DMS79 treated with DMSO at 0.1 percent for 48 hours (cell line): Measurements from ENCODE around the gene AFMID.

ENCODE experiments used
- DNase-seq: peaks from one replicate; lab custom pipeline; 2025; lab: John Stamatoyannopoulos, UW

AFMID gene

DNA sequence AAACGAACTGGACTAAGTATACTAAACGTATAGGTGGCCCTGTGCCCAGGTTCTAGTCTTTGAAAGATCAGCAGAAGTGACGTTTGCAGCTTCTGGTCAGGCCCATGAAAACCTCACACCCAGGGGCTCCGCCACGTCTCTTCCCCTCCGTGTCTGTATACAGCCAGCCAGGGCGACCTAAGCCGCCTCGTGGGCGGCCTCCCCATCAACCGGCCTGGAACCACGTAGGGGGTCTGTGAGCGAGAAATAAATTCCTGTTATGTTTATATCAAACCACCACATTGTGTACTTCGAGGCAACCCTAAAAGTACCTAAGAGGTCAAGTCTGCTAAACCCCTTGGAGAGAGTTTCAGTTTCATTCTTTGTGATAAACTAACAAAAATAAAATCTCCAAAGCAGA lies 7.1 kb upstream of the AFMID start:
- no peak for DNase-seq

DNA sequence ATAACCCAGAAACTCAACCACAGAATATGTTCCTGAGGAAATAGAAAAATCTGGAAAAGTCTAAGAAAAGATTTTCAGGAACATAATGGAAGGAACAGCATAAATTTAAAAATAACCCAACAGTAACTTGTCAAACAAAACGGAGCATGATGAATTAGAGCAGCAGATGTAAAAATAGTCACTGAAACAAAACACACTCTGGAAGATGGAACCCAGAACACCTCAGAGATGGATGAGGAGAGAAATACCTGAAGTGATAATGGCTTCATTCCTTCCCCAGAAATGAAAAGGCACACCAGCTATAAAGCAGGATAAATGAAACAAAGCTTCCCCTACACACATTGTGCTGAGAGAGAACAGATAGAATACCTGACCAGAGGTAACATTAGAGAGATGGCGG lies 6.7 kb upstream of the AFMID start:
- DNase-seq: no peak

DNA sequence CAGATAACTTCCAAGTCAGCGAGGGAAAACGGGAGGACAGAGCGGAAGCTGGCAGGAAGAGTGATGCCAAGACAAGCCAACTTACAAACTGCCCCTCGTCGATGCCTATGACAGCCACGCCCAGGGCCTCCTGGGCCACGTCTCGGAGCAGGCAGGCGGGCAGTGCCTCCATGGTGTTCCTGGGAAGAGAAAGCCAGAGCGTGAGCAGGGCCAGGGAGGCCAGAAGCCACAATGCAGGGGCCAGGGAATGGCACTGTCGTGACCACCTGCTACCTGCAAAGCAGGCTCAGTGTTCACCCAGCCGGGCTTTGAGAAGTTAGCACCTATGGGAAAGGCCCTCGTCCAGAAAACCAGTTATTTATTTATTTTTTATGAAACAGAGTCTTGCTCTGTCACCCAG lies 4.7 kb upstream of the AFMID start:
- DNase-seq: no peak

DNA sequence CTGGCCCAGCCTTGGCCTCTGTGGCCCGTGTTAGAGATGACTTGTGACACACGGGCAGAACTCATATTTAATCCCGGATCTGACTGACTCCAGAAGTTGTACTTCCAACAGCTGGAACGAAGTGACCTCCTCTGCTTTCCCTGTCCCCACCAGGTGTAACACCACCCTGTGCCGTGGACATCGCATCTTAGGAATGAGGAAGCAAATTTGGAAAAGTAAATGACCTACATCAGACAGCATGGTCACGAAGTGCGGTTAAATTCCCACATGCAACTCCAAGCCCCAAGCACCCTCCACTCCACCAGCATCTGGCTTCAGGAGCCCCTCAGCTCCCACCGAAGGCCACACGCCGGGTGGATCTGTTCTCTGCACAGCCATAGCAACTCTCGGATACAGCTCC lies 3.2 kb upstream of the AFMID start:
- DNase-seq: no peak

DNA sequence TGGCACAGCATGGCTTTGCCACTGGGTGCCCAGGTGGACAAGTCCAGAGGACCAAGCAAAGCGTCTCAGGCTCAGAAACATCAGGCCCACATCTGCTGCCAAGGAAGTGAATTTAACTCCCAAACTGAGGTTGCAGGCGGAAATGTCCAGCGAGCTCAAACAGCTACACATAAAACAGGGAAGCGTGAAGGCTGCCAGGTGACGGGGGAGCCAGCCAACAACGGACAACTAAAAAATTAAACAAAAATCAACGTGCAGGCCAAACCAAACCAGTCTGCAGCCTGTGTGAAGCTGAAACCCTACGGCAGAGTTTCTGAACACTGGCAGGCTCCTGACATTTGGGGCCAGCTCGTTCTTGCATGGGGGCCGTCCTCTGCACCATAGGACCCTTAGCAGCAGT lies 2.8 kb upstream of the AFMID start:
- DNase-seq: no peak

DNA sequence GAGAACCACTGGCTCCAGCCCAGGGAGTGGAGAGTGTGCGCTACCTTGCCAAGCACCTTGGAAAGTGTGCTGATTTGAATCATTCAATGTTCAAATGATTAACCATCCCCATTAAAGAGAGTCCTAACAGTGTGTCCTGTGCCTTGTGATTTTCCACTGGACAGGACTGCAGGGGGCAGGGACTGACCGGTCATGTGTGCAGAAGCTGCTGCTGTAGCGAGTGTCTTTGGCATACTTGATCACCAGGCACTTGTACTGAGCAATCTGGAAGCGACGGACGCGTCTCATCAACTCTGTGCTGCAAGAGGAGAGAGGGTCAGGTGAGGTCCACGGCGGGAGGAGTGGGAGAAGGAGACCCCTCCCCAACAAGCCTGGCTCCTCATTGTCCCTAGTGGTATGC lies 2.3 kb upstream of the AFMID start:
- no peak for DNase-seq

DNA sequence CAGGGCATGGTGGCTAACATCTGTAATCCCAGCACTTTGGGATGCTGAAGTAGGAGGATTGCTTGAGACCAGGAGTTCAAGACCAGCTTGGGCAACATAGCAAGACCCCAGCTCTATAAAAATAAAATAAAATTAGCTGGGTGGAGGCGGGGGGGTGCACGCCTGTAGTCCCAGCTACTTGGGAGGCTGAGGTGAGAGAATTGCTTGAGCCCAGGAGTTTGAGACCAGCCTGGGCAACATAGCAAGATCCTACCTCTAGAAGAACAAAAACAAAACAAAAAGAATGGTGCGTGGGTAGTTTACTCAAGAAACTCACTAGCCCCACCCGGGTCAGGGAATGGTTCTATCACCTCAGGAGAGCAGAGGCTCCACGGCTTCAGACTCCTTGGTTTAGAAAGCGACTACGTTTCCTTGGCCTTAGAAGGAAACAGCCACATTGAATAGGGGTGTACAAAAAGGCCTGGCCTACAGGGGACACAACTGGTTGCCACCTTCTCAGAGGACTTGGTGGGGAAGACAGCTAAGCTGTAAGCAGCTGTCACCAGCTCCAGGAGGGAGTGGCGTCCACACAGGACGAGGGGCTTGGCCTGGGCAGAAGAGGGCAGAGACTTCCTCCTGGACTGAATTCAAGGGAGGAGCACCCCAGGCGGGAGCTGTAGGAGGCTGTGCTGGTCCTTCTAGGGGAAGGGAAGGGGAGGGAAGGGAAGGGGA lies 1.0 kb upstream of the AFMID start:
- no peak for DNase-seq

DNA sequence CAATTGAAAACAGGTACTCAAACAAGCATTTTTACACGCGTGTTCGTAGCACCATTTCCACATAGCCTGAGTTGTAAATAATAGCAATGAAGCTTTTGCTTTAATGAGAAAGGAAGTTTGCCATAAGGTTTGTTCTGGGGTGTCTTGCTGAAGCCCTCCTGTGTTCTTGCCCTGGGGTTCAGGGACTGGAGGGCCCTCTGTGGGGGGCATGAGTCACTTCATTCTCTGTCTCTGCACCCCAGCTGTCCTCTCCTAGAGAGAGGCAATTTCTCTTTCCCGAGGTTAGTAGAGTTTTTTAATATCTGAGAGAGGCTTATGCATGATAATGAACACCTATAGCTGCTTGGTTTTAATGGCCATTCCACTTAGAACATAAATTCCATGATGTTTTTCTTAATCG lies 9.6 kb downstream of the AFMID start:
- DNase-seq: no peak

DNA sequence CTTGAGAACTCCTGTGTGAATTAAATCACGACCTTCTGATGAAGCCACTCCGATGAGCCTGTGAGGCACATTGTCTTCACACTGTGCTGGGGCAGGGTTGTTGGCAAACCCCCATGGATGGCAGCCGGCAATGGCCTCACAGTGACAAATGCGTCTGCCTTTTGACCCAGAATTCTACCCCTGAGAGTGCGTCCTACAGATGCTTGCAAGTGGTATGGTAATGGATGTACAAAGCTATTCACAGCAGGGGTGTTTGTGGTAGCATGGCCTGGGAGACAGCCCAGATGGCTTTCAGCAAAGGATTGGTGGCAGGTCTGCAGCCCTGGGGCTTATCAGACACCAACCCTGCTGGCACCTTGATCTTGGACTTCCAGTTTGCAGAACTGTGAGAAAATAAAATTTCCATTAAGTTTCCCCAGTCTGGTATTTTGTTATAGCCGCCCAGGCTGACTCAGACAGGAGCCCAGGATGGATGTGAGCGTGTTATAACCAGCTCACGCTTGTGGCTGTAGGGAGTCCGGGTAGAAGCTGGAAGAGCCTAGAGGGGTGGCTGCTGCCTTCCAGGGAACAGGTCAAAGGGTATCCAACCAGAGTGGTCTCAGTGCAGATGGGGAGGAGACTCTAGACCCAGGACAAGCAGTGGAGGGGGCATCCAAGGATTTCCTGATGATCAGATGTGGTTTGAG lies 10.1 kb downstream of the AFMID start:
- DNase-seq: no peak

DNA sequence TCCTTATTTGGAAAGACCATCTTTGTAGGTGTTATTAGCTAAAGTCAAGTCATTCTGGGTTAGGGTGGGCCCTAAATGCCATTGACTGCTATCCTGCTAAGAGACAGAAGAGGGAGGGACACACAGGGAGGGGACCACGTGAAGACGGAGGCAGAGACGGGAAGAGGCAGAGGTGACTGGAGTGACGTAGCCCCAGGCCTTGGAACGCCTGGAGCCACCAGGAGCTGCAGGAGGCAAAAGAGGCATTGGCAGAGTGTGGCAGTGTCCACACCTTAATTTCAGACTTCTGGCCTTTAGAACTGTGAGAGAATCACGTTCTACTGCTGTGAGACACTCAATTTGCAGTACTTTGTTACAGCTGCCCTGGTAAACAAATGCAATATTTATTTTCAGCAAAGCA lies 13.3 kb downstream of the AFMID start:
- DNase-seq: no peak

DNA sequence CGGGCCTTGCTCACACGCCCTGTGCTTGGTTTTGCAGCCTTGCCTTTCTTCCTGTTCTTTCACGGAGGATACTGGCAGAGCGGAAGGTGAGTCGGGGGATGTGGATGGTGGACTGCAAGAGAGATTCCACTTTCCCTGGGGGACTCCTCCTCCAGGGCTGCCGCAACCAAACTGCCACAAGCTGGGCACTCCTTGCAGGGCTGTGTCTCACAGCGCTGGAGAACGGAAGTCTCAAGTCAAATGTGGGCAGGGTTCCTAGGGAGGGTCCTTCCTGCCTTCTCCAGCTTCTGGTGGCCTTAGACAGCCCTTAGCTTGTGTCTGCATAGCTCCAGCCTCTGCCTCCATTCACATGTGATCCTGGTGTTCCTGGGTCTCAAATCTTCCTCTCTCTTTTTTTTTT lies 15.5 kb downstream of the AFMID start:
- DNase-seq: no peak

DNA sequence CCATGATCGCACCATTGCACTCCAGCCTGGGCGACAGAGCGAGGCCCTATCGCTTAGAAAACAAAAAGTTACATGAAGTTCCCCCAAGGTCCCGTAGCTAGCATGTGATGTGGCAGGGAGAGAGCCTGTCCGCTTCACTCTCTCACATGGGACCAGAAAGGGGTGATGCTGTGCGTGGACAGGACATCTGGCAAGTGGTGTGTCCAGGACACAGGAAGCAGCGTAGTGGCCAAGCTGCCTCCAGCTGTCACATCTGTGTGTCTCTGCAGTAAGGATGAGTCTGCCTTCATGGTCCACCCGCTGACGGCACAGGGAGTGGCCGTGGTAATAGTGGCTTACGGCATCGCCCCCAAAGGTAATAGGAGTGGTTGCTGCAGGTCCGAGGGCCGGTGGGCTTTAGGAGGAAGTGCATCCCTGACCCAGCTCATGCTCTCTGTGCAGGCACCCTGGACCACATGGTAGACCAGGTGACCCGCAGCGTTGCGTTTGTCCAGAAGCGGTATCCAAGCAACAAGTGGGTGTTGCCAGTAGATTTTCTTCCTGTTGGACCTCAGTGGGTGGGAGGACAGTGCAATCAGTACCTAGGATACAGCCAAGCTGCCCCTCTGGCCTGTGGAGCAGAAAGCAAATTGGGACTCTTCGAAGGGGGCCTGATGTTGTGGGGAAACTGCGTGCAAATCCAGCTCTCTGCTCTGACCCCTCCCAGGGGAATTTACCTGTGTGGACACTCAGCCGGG lies 17.4 kb downstream of the AFMID start:
- no peak for DNase-seq

DNA sequence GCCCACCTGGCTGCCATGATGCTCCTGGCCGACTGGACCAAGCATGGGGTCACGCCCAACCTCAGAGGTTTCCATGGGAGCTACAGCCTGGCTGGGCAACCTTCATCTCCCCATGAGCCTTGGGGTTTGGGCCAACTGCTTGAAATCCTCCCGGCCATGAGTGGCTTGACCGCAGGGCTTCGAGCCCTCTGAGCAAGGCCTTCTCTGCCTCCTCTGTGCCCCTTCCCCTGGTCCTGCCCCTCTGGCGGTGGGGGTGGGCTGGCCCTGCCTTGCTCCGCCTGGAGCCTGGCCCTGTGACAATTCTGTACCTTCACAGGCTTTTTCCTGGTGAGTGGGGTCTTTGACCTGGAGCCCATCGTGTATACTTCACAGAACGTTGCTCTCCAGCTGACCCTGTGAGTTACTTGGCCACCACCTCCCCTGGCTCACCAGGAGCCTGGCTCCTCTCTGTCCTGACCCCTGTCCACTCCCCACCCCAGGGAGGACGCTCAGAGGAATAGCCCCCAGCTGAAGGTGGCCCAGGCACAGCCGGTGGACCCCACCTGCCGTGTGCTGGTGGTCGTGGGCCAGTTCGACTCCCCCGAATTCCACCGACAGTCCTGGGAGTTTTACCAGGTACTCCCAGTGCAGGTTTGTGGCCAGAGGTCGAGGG lies 18.1 kb downstream of the AFMID start:
- DNase-seq: no peak

DNA sequence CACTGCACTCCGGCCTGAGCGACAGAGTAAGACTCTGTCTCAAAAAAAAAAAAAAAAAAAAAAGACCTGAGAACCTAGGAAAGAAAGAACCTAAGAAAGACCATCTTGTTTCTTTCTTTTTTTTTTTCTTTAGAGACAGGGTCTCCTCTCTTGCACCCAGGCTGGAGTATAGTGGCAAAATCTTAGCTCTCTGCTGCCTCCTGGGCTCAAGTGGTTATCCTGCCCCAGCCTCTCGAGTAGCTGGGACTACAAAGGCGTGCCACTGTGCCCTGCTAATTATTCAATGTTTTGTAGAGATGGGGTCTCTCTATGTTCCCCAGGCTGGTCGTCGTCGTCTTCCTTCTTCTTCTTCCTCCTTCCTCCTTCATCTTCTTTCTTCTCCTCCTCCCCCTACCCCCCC lies 19.1 kb downstream of the AFMID start:
- DNase-seq: no peak

DNA sequence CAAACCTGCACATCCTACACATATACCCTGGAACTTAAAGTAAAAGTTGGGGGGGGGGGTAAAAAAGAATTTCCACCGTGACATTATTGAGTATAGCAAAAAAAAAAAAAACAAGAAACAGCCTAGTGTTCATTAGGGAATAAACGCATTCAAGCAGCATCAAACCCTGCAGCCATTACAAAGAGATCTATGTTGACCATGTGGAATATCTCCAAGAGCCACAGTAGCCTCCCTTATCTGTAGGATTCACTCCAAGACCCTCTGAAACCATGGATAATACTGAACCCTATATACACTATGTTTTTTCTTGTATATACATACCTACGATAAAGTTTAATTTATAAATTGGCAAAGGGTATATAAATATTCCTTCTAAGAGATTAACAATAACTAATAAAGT lies 21.3 kb downstream of the AFMID start:
- no peak for DNase-seq

DNA sequence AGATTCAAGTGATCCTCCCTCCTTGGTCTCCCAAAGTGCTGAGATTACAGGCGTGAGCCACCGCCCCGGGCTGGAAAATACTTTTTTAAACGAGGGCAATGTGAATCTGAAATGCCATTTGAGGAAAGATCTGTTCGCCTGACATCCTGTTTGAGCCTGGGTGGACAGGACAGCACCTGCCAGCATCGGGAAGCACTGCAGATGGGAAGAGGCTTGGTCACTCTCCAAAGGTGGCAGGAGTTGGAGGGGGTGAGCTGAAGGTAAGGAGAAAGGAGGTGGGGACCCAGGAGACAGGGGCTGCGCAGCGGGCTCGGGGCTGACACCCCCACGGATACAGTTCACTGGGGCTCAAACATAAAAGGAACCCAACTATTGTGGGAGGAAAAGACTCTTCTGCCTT lies 22.9 kb downstream of the AFMID start:
- no peak for DNase-seq

DNA sequence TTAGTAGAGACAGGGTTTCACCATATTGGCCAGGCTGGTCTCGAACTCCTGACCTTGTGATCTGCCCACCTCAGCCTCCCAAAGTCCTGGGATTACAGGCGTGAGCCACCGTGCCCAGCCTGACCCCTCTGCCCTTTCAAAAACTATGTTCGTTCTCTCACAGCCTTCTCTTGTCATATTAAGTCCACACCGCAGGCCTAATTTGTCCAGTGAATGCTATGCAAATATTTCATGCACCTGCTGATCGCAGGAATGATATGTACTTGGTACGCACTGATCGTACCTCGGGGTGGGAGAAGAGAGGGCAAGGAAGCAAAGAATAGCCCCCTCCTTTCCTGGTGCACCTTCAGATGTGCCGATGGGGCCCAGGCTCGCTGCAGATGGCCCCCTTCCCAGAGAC lies 23.9 kb downstream of the AFMID start:
- no peak for DNase-seq

DNA sequence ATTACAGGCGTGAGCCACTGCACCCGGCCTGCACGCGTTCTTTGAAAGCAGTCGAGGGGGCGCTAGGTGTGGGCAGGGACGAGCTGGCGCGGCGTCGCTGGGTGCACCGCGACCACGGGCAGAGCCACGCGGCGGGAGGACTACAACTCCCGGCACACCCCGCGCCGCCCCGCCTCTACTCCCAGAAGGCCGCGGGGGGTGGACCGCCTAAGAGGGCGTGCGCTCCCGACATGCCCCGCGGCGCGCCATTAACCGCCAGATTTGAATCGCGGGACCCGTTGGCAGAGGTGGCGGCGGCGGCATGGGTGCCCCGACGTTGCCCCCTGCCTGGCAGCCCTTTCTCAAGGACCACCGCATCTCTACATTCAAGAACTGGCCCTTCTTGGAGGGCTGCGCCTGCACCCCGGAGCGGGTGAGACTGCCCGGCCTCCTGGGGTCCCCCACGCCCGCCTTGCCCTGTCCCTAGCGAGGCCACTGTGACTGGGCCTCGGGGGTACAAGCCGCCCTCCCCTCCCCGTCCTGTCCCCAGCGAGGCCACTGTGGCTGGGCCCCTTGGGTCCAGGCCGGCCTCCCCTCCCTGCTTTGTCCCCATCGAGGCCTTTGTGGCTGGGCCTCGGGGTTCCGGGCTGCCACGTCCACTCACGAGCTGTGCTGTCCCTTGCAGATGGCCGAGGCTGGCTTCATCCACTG lies 27.0 kb downstream of the AFMID start, which contains the start of gene BIRC5:
TSS of gene BIRC5 (plus strand) at position 238 of the 690 bp plus-strand sequence. CDS start at position 302, 64 bp downstream.
- DNase-seq: peak; percentile 65

DNA sequence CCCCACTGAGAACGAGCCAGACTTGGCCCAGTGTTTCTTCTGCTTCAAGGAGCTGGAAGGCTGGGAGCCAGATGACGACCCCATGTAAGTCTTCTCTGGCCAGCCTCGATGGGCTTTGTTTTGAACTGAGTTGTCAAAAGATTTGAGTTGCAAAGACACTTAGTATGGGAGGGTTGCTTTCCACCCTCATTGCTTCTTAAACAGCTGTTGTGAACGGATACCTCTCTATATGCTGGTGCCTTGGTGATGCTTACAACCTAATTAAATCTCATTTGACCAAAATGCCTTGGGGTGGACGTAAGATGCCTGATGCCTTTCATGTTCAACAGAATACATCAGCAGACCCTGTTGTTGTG lies 27.5 kb downstream of the AFMID start:
- no peak for DNase-seq

DNA sequence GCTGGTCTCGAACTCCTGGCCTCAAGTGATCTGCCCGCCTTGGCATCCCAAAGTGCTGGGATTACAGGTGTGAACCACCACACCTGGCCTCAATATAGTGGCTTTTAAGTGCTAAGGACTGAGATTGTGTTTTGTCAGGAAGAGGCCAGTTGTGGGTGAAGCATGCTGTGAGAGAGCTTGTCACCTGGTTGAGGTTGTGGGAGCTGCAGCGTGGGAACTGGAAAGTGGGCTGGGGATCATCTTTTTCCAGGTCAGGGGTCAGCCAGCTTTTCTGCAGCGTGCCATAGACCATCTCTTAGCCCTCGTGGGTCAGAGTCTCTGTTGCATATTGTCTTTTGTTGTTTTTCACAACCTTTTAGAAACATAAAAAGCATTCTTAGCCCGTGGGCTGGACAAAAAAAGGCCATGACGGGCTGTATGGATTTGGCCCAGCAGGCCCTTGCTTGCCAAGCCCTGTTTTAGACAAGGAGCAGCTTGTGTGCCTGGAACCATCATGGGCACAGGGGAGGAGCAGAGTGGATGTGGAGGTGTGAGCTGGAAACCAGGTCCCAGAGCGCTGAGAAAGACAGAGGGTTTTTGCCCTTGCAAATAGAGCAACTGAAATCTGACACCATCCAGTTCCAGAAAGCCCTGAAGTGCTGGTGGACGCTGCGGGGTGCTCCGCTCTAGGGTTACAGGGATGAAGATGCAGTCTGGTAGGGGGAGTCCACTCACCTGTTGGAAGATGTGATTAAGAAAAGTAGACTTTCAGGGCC lies 32.4 kb downstream of the AFMID start:
- no peak for DNase-seq

DNA sequence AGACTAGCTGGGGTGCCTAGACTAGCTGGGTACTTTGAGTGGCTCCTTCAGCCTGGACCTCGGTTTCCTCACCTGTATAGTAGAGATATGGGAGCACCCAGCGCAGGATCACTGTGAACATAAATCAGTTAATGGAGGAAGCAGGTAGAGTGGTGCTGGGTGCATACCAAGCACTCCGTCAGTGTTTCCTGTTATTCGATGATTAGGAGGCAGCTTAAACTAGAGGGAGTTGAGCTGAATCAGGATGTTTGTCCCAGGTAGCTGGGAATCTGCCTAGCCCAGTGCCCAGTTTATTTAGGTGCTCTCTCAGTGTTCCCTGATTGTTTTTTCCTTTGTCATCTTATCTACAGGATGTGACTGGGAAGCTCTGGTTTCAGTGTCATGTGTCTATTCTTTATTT lies 35.9 kb downstream of the AFMID start:
- DNase-seq: no peak
